ENCODE data around the gene CACNB3. TPM values are rescaled to one million over a fixed set of nuclear protein-coding genes. Genes with fewer than 3 reads are reported as not detected.

CACNB3 gene
- total RNA-seq, 2 donors from 2014 or later, result 40.6 to 59.9 TPM

GRCh38 chr12:48786591-48787544, 31.4 kb upstream of the CACNB3 start:
- no peak for DNase-seq
- no peaks in the 10 kb centered on the region for H3K27me3 ChIP-seq (ENCODE audit: control insufficient read depth, insufficient read depth, low read length, poor library complexity, severe bottlenecking)
- Mint-ChIP-seq H3K27me3 (ENCODE audit: insufficient read depth) (peaks cover 16% of the 10 kb centered on the region), H3K27ac (no peak overlapping the region), H3K9me3 (no peaks in the 10 kb centered on the region), H3K36me3 (ENCODE audit: low read depth) (peaks cover 3% of the 10 kb centered on the region), H3K4me1 (peaks cover 19% of the 10 kb centered on the region), H3K4me3 (peak overlapping the region; percentile 83)
- peak overlapping the region; percentile 85 for H3K4me3 ChIP-seq (ENCODE audit: low read length)
- 91 to 94% methylated on average over 4 to 7 of the region's 7 CpGs for WGBS, 2 experiments (ENCODE audit: insufficient coverage in 1 of 2, insufficient read length in 1 of 2)
- no peak overlapping the region for H3K27ac ChIP-seq (ENCODE audit: low read depth, low read length)
- no peak overlapping the region for H3K9ac ChIP-seq (ENCODE audit: extremely low read depth, low read length, poor library complexity, severe bottlenecking)
- H3K36me3 ChIP-seq (ENCODE audit: control insufficient read depth, insufficient read depth, low read length), result no peaks in the 10 kb centered on the region
- no peaks in the 10 kb centered on the region for H3K4me1 ChIP-seq (ENCODE audit: control insufficient read depth, insufficient read depth, low read length)
- TF ChIP-seq, protein P1, sequence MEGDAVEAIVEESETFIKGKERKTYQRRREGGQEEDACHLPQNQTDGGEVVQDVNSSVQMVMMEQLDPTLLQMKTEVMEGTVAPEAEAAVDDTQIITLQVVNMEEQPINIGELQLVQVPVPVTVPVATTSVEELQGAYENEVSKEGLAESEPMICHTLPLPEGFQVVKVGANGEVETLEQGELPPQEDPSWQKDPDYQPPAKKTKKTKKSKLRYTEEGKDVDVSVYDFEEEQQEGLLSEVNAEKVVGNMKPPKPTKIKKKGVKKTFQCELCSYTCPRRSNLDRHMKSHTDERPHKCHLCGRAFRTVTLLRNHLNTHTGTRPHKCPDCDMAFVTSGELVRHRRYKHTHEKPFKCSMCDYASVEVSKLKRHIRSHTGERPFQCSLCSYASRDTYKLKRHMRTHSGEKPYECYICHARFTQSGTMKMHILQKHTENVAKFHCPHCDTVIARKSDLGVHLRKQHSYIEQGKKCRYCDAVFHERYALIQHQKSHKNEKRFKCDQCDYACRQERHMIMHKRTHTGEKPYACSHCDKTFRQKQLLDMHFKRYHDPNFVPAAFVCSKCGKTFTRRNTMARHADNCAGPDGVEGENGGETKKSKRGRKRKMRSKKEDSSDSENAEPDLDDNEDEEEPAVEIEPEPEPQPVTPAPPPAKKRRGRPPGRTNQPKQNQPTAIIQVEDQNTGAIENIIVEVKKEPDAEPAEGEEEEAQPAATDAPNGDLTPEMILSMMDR (conservative IDR thresholded peaks at IDR 0.05), result no peak
- H3K9me3 ChIP-seq (ENCODE audit: control insufficient read depth, low read length), result no peaks in the 10 kb centered on the region

DNA sequence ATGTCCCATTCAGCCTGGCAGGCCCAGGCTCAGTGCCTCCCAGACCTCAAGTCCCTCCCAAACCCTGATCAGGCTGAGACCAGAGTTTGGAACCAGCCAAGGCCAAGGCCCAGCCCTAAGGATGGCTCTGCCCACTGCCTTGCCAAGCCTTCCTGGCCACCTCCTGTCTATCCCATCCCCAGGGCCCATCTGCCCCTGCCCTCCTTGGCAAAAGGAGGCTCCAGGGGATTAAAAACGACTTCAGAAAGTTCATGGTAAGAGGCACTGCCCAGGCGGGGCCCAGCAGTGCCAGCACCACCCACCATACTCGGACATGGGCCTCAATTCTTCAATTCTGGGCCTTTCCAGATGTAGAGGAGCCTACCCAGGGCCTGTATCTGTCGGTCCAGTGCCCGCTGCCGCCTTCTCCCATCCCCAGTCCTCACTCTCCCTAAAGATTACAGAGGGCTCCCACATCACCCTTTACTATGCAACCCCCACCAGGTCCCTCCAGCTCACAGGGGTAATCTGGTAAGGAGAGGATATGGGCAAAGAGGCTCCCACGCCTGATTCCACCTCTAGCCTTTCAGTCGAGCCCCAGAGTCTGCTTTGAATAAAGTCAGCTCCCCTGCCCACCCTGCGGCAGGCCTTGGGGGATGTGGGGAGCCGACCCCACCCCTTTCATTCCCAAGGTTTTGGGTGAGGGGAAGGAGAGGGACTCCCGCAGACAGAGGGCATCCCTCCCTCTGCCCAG, 30.3 kb upstream of the CACNB3 start:
- H3K27me3 Mint-ChIP-seq (ENCODE audit: insufficient read depth), result peaks cover 16% of the 10 kb centered on the region
- peak overlapping the region; percentile 92 for H3K27ac Mint-ChIP-seq
- no peaks in the 10 kb centered on the region for H3K9me3 ChIP-seq (ENCODE audit: control insufficient read depth, low read length)
- H3K9ac ChIP-seq (ENCODE audit: extremely low read depth, low read length, poor library complexity, severe bottlenecking), result peak overlapping the region; percentile 55
- no peaks in the 10 kb centered on the region for H3K9me3 Mint-ChIP-seq
- DNase-seq, result no peak
- no peaks in the 10 kb centered on the region for H3K4me1 ChIP-seq (ENCODE audit: control insufficient read depth, insufficient read depth, low read length)
- H3K4me1 Mint-ChIP-seq, result peaks cover 19% of the 10 kb centered on the region
- WGBS, 2 experiments (ENCODE audit: insufficient coverage in 1 of 2, insufficient read length in 1 of 2), result 31 to 50% methylated on average over 2 to 9 of the region's 11 CpGs
- no peaks in the 10 kb centered on the region for H3K27me3 ChIP-seq (ENCODE audit: control insufficient read depth, insufficient read depth, low read length, poor library complexity, severe bottlenecking)
- H3K4me3 ChIP-seq (ENCODE audit: low read length), result peak overlapping the region; percentile 85
- H3K36me3 Mint-ChIP-seq (ENCODE audit: low read depth), result peaks cover 3% of the 10 kb centered on the region
- no peak overlapping the region for H3K27ac ChIP-seq (ENCODE audit: low read depth, low read length)
- H3K36me3 ChIP-seq (ENCODE audit: control insufficient read depth, insufficient read depth, low read length), result no peaks in the 10 kb centered on the region
- TF ChIP-seq, protein P1 (conservative IDR thresholded peaks at IDR 0.05), result no peak
- H3K4me3 Mint-ChIP-seq, result peak overlapping the region; percentile 83

DNA sequence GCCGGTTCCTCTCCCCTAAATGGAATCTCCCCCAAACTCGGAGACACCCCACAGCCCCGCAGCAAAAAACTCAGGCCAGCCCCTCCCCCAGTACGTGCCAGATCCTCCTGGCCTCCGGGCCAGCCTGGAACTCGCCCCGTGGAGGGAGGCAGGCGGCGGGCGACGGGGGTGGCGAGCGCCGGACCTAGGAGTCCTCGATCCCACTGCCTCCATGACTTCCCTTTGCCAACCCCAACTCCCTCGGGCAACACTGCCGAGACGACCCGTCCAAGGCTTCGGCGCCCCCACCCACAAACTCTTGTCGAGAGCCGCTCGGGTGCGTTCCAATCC, 29.8 kb upstream of the CACNB3 start:
- Histone ChIP-seq H3K4me3 (ENCODE audit: low read length) (peak overlapping the region; percentile 85), H3K36me3 (ENCODE audit: control insufficient read depth, insufficient read depth, low read length) (no peaks in the 10 kb centered on the region), H3K27ac (ENCODE audit: low read depth, low read length) (no peak overlapping the region), H3K4me1 (ENCODE audit: control insufficient read depth, insufficient read depth, low read length) (no peaks in the 10 kb centered on the region), H3K9ac (ENCODE audit: extremely low read depth, low read length, poor library complexity, severe bottlenecking) (peak overlapping the region; percentile 55), H3K27me3 (ENCODE audit: control insufficient read depth, insufficient read depth, low read length, poor library complexity, severe bottlenecking) (no peaks in the 10 kb centered on the region), H3K9me3 (ENCODE audit: control insufficient read depth, low read length) (no peaks in the 10 kb centered on the region)
- Mint-ChIP-seq H3K27ac (peak overlapping the region; percentile 92), H3K4me3 (peak overlapping the region; percentile 83), H3K36me3 (ENCODE audit: low read depth) (peaks cover under 1% of the 10 kb centered on the region), H3K27me3 (ENCODE audit: insufficient read depth) (peaks cover 16% of the 10 kb centered on the region), H3K9me3 (no peaks in the 10 kb centered on the region), H3K4me1 (peaks cover 19% of the 10 kb centered on the region)
- DNase-seq, result peak; percentile 66
- WGBS, 2 experiments (ENCODE audit: insufficient coverage in 1 of 2, insufficient read length in 1 of 2), result 0 to 1% methylated on average over 4 to 24 of the region's 25 CpGs
- TF ChIP-seq, protein P1 (conservative IDR thresholded peaks at IDR 0.05), result no peak
